ENCODE data around the gene JAZF1.

JAZF1 gene

GRCh38 chr7:27955596-27955995 is 225.0 kb downstream of the JAZF1 start:
- no peak for DNase-seq

- no peak for DNase-seq
These were observed 225.6 kb downstream of the JAZF1 start for GRCh38 chr7:27955011-27955410.

GRCh38 chr7:27953777-27954176 is 226.8 kb downstream of the JAZF1 start:
- no peak for DNase-seq

- no peak for DNase-seq
These were observed 227.2 kb downstream of the JAZF1 start for GRCh38 chr7:27953361-27953760.

GRCh38 chr7:27952456-27953285 is 227.9 kb downstream of the JAZF1 start:
- no peak for DNase-seq

- DNase-seq: no peak
These were observed 230.5 kb downstream of the JAZF1 start for GRCh38 chr7:27950123-27950522.

GRCh38 chr7:27948861-27949260 is 231.7 kb downstream of the JAZF1 start:
- DNase-seq: no peak

GRCh38 chr7:27947586-27948278 is 232.9 kb downstream of the JAZF1 start:
- no peak for DNase-seq

- DNase-seq: no peak
These were observed 234.2 kb downstream of the JAZF1 start for GRCh38 chr7:27946351-27946750.

GRCh38 chr7:27945058-27945795 is 235.4 kb downstream of the JAZF1 start:
- no peak for DNase-seq

GRCh38 chr7:27944643-27945042 is 236.0 kb downstream of the JAZF1 start:
- DNase-seq: peak in 1 of 2 experiments; percentile 8

- no peak for DNase-seq
These were observed 237.4 kb downstream of the JAZF1 start for GRCh38 chr7:27943241-27943640.

GRCh38 chr7:27942711-27943110 is 237.9 kb downstream of the JAZF1 start:
- no peak for DNase-seq

GRCh38 chr7:27941522-27941921 is 239.1 kb downstream of the JAZF1 start:
- no peak for DNase-seq

- DNase-seq: peak in 1 of 2 experiments; percentile 34
These were observed 240.3 kb downstream of the JAZF1 start for GRCh38 chr7:27940341-27940740.

- no peak for DNase-seq
These were observed 240.7 kb downstream of the JAZF1 start for GRCh38 chr7:27939893-27940292.

GRCh38 chr7:27936768-27937102 is 243.9 kb downstream of the JAZF1 start:
- no peak for DNase-seq

- no peak for DNase-seq
These were observed 244.4 kb downstream of the JAZF1 start for GRCh38 chr7:27936047-27936767.

- peak; percentile 86 to 94 for DNase-seq
These were observed 246.7 kb downstream of the JAZF1 start for GRCh38 chr7:27933671-27934565.

- DNase-seq: no peak
These were observed 249.6 kb downstream of the JAZF1 start for GRCh38 chr7:27930910-27931476.

- no peak for DNase-seq
These were observed 251.5 kb downstream of the JAZF1 start for GRCh38 chr7:27929127-27929526.

- DNase-seq: no peak
These were observed 252.6 kb downstream of the JAZF1 start for GRCh38 chr7:27928001-27928400.

All from NCI-H446 (cell line).